ENCODE results near the gene PDS5A. TPM values are rescaled to one million over a fixed set of nuclear protein-coding genes. Genes with fewer than 3 reads are reported as not detected.
"Not testable (repeated sequence)": the region's sequence is repeated elsewhere in the genome, so short reads cannot be mapped to it uniquely, and the experiment has no call there.

Gene PDS5A
- total RNA-seq, 4 donors from 2014 or later, result 42.9 to 107 (median 68.9) TPM

DNA sequence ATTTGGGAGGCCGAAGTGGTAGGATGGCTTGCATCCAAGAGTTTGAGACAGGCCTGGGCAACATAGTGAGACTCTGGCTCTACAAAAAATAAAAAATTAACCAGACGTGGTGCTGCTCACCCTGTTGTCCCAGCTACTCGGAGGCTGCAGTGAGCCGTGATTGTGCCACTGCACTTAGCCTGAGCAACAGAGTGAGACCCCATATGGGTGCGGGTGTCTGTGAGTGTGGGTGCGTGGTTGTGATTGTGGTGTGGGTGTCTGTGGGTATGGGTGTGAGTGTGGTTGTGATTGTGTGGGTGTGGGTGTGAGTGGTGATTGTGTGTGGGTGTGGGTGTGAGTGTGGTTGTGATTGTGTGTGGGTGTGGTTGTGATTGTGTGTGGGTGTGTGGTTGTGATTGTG is 165.2 kb downstream of the PDS5A start:
- H3K27me3 ChIP-seq, result no peaks in the 10 kb centered on the region
- H3K4me3 ChIP-seq, result no peak overlapping the region
- DNase-seq, result no peak
- H3K27ac ChIP-seq, result no peak overlapping the region
- H3K36me3 ChIP-seq, result no peaks in the 10 kb centered on the region
- H3K4me1 ChIP-seq, result no peaks in the 10 kb centered on the region
- intact Hi-C loops (cut with DNase I; ENCODE audit: low total_unique reads), result no loop called here
- H3K9me3 ChIP-seq, result no peaks in the 10 kb centered on the region
- no peak for TF ChIP-seq POLR2A (IDR thresholded peaks at IDR 0.05)
- TF ChIP-seq, protein P1, sequence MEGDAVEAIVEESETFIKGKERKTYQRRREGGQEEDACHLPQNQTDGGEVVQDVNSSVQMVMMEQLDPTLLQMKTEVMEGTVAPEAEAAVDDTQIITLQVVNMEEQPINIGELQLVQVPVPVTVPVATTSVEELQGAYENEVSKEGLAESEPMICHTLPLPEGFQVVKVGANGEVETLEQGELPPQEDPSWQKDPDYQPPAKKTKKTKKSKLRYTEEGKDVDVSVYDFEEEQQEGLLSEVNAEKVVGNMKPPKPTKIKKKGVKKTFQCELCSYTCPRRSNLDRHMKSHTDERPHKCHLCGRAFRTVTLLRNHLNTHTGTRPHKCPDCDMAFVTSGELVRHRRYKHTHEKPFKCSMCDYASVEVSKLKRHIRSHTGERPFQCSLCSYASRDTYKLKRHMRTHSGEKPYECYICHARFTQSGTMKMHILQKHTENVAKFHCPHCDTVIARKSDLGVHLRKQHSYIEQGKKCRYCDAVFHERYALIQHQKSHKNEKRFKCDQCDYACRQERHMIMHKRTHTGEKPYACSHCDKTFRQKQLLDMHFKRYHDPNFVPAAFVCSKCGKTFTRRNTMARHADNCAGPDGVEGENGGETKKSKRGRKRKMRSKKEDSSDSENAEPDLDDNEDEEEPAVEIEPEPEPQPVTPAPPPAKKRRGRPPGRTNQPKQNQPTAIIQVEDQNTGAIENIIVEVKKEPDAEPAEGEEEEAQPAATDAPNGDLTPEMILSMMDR (IDR thresholded peaks at IDR 0.05), result no peak

DNA sequence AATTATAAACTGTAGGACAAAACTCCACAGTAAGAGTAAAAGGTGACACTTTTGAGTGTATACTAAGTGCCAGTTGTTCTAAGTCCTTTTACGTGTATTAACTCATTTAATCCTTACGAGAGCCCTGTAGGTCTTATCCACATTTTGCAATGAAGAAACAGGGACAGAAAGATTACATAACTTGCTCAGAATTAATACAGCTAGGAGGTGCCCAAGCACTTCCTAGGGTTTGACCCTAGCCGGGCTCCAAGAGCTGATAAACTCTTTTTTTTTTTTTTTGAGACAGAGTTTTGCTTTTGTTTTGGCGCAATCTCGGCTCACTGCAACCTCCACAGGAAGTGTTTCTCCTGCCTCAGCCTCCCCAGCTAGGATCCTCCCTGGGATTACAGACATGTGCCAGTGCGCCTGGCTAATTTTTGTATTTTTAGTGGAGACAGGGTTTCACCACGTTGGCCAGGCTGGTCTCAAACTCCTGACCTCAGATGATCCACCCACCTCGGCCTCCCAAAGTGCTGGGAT is 169.4 kb downstream of the PDS5A start:
- Histone ChIP-seq H3K4me3 (no peak overlapping the region), H3K4me1 (no peaks in the 10 kb centered on the region), H3K9me3 (no peaks in the 10 kb centered on the region), H3K27me3 (no peaks in the 10 kb centered on the region), H3K36me3 (no peaks in the 10 kb centered on the region), H3K27ac (no peak overlapping the region)
- DNase-seq, result no peak
- intact Hi-C loops (cut with DNase I; ENCODE audit: low total_unique reads), result no loop called here
- TF ChIP-seq, protein P1 (IDR thresholded peaks at IDR 0.05), result no peak
- no peak for TF ChIP-seq POLR2A (IDR thresholded peaks at IDR 0.05)

DNA sequence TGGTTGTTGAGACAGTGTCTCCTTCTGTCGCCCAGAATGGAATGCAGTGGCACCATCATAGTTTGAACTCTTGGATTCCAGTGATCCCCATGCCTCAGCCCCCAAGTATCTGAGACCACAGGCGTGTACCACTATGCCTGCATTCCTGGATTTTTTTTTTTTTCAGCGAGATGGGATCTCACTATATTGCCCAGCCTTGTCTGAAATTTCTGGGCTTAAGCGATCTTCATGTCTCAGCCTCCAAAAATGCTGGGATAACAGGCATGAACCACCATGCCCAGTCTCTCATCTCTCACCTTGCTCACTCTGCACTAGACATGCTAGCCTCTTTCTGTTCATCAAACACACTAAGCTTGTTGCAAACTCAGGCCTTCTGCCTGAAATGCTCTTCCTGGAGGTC is 175.7 kb downstream of the PDS5A start:
- Histone ChIP-seq H3K36me3 (no peaks in the 10 kb centered on the region), H3K27me3 (no peaks in the 10 kb centered on the region), H3K4me1 (no peaks in the 10 kb centered on the region), H3K9me3 (no peaks in the 10 kb centered on the region), H3K4me3 (no peak overlapping the region), H3K27ac (no peak overlapping the region)
- DNase-seq, result no peak
- intact Hi-C loops (cut with DNase I; ENCODE audit: low total_unique reads), result no loop called here
- TF ChIP-seq, protein P1 (IDR thresholded peaks at IDR 0.05), result no peak
- TF ChIP-seq POLR2A (IDR thresholded peaks at IDR 0.05), result no peak

DNA sequence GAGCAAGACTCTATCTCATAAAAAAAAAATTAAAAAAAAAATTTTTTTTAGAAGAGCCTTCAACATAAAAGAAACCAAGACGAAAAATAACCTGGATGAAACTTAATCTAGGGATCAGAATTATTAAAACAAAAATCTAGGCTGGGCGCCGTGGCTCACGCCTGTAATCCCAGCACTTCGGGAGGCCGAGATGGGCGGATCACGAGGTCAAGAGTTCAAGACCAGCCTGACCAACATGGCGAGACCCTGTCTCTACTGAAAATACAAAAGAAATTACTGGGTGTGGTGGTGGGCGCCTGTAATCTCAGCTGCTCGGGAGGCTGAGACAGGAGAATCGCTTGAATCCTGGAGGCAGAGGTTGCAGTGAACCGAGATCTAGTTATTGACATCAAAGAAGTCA is 184.7 kb downstream of the PDS5A start:
- intact Hi-C loops (cut with DNase I; ENCODE audit: low total_unique reads); H3K9me3 ChIP-seq; H3K27me3 ChIP-seq; H3K36me3 ChIP-seq; H3K4me1 ChIP-seq; DNase-seq; H3K27ac ChIP-seq; H3K4me3 ChIP-seq: not testable (repeated sequence)

DNA sequence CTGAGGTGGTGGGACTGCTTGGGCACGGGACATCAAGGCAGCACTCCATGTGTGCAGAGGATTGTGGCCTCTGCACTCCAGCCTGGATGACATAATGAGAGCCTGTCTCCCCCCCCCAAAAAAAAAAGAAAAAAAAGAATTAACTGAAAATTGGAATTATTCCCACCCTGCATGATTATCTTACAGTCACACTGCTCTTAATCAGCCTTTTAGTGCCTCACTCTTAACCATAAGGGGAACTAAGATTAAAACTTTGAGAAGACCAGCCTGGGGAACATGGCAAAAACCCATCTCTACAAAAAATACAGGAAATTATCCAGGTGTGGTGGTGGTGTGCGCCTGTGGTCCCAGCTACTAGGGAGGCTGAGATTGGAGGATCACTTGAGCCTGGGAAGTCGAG is 185.2 kb downstream of the PDS5A start:
- no peak overlapping the region for H3K27ac ChIP-seq
- no peaks in the 10 kb centered on the region for H3K4me1 ChIP-seq
- DNase-seq, result no peak
- no peaks in the 10 kb centered on the region for H3K27me3 ChIP-seq
- no peak overlapping the region for H3K4me3 ChIP-seq
- intact Hi-C loops (cut with DNase I; ENCODE audit: low total_unique reads), result no loop called here
- no peak for TF ChIP-seq POLR2A (IDR thresholded peaks at IDR 0.05)
- TF ChIP-seq, protein P1 (IDR thresholded peaks at IDR 0.05), result no peak
- H3K36me3 ChIP-seq, result no peaks in the 10 kb centered on the region
- H3K9me3 ChIP-seq, result no peaks in the 10 kb centered on the region

DNA sequence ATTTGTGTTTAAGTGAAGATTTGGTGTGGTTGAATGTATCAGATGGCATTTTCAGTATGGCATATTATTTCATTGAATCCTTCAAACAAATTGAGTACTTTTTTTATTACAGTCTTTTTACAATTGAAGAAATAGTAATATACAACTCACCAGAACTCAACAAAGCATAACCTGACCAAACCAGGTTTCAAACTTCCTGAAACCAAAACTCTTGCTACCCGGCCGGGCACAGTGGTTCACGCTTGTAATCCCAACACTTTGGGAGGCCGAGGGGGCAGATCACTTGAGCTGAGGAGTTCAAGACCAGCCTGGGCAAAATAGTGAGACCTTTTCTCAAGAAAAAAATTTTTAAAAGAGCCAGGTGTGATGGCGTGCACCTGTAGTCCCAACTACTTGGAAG is 185.6 kb downstream of the PDS5A start:
- H3K27me3 ChIP-seq, result no peaks in the 10 kb centered on the region
- intact Hi-C loops (cut with DNase I; ENCODE audit: low total_unique reads), result no loop called here
- no peaks in the 10 kb centered on the region for H3K36me3 ChIP-seq
- H3K4me3 ChIP-seq, result no peak overlapping the region
- TF ChIP-seq POLR2A (IDR thresholded peaks at IDR 0.05), result no peak
- TF ChIP-seq, protein P1 (IDR thresholded peaks at IDR 0.05), result no peak
- DNase-seq, result no peak
- H3K4me1 ChIP-seq, result no peaks in the 10 kb centered on the region
- H3K27ac ChIP-seq, result no peak overlapping the region
- H3K9me3 ChIP-seq, result no peaks in the 10 kb centered on the region
